Measurements from ENCODE around the gene IFNAR1. TPM values are rescaled to one million over a fixed set of nuclear protein-coding genes. Genes with fewer than 3 reads are reported as not detected.

Gene IFNAR1
- 28.7 and 30.4 TPM in 2 replicates for total RNA-seq

DNA sequence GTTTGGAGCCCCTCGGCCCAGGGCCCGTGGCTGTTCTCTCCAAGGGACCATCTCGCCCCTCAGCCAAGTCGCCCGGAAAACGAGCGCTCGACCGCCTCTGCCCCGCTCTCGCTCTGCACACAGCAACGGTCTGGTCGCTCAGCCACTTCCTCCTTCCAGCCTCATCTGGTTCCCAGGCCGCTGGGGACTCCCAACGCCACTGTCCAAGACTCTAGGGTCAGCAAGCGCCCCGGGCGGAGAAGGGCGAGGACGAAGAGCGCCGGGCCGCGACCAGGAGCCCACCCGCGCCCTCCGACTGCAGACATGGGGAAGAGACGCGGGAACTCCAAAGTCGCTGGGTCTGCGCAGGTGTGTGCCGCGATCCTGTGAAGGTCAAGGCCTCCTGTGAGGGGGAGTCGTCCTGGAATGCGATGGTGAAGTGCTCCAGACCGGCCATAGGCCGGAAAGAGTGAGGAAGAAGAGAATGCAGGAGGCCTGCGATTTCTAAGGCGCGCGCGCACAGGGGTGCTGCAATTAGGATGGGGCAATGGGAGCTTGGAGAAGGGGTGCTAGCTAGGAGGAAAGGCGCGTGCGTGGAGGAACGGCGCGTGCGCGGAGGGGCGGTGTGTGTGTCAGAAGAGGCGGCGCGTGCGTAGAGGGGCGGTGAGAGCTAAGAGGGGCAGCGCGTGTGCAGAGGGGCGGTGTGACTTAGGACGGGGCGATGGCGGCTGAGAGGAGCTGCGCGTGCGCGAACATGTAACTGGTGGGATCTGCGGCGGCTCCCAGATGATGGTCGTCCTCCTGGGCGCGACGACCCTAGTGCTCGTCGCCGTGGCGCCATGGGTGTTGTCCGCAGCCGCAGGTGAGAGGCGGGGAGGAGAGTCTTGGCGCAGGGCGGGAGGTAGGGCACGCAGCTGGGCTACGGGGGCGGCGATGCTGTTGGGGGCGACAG, at the start of gene IFNAR1:
TSS of gene IFNAR1 (plus strand) at position 680 of the 931 bp plus-strand sequence. CDS start at position 766, 86 bp downstream.

DNA sequence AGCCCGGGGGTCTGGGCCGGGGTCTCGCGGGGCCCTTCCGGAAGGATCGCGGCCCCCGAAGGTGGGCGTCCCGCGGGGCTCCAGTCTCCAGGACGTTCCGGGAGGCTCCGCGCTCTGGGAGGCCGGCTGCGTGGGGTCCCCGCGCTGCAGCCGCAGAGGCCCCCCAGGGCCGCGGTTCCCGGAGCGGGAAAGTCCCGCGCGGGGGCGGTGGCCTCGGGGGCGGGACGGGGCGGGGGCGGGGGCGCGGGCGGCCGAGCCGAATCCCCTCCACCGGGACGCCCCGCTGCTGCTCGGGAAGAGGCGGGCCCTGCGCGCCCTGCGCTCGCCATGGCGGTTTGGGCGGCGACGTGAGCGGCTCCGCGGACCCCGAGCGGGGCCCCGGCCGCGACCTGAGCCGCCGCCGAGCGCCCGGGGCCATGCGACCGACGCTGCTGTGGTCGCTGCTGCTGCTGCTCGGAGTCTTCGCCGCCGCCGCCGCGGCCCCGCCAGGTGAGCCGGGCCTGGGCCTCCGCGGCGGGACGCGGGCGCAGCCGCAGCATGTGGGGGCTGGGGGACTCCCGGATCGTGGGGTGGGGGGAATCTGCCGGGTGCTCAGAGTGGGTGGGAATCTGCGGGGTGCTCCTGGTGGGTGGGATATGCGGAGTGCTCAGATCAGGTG, 78.5 kb downstream of the IFNAR1 start, which contains the start of gene IFNGR2:
TSS of gene IFNGR2 (plus strand) at position 286 of the 658 bp plus-strand sequence. CDS start at position 417, 131 bp downstream.

Other genes with a start within 250 kb of the IFNAR1 start
- gene IFNAR2, start 95.0 kb upstream of the IFNAR1 start, total RNA-seq: 8.8 and 11.3 TPM in 2 replicates
- 35.3 and 41.0 TPM in 2 replicates for gene IL10RB, start 58.6 kb upstream of the IFNAR1 start, total RNA-seq
- 40.9 and 45.9 TPM in 2 replicates for gene IFNGR2, start 78.4 kb downstream of the IFNAR1 start, total RNA-seq
- 17.3 and 22.2 TPM in 2 replicates for gene TMEM50B, start 155.0 kb downstream of the IFNAR1 start, total RNA-seq
- 1.5 and 3.2 TPM in 2 replicates for gene DNAJC28, start 166.7 kb downstream of the IFNAR1 start, total RNA-seq
- gene GART, start 217.1 kb downstream of the IFNAR1 start, total RNA-seq: 63.1 and 68.8 TPM in 2 replicates
- 123 TPM in 2 replicates for gene SON, start 218.1 kb downstream of the IFNAR1 start, total RNA-seq

Data from cardiac ventricle fibroblast (primary cell).